IMR-90 (cell line): Measurements from ENCODE around the gene CD27.

Experiments used
- BHLHE40 ChIP-seq: fragments of 150-350 bp; IDR thresholded peaks from 2 replicates; pipeline ENCODE4 v1.6.1; 2016; ENCODE audit warnings: mild to moderate bottlenecking, low read depth, low read length
- CEBPB ChIP-seq: IDR thresholded peaks from 2 replicates; pipeline ENCODE4 v1.6.1; 2012; ENCODE audit warnings: low read depth, low read length, improper control_type of control experiment
- CTCF ChIP-seq: conservative IDR thresholded peaks from 2 replicates; pipeline ENCODE4 v1.5.1; 2012; ENCODE audit warnings: mild to moderate bottlenecking, low read depth, low read length, improper control_type of control experiment
- MAZ ChIP-seq: IDR thresholded peaks from 2 replicates; pipeline ENCODE4 v1.6.1; 2012; ENCODE audit warnings: low read depth, mild to moderate bottlenecking, low read length, improper control_type of control experiment, moderate library complexity, borderline replicate concordance
- POLR2A ChIP-seq: IDR thresholded peaks from 2 replicates; pipeline ENCODE4 v1.6.1; 2012; ENCODE audit warnings: mild to moderate bottlenecking, low read depth, low read length
- RAD21 ChIP-seq: IDR thresholded peaks from 2 replicates; pipeline ENCODE4 v1.6.1; 2012; ENCODE audit warnings: low read length, improper control_type of control experiment
- RCOR1 ChIP-seq: IDR thresholded peaks from 2 replicates; pipeline ENCODE4 v1.6.1; 2012; ENCODE audit warnings: mild to moderate bottlenecking, low read length, improper control_type of control experiment; ENCODE audit not compliant: insufficient replicate concordance
- RFX5 ChIP-seq: IDR thresholded peaks from 2 replicates; pipeline ENCODE4 v1.8.0; 2012; ENCODE audit warnings: low read depth, mild to moderate bottlenecking, low read length, moderate library complexity
- SMC3 ChIP-seq: fragments of 150-350 bp; IDR thresholded peaks from 2 replicates; pipeline ENCODE4 v1.6.1; 2016; ENCODE audit warnings: low read depth, mild to moderate bottlenecking, antibody characterized with exemption, low read length, moderate library complexity
- TF ChIP-seq, protein P1 (sequence below): fragments of 150-350 bp; IDR thresholded peaks from 2 replicates; pipeline ENCODE4 v1.6.1; 2017; ENCODE audit warnings: mild to moderate bottlenecking, antibody characterized with exemption, low read length, low read depth

DNA sequence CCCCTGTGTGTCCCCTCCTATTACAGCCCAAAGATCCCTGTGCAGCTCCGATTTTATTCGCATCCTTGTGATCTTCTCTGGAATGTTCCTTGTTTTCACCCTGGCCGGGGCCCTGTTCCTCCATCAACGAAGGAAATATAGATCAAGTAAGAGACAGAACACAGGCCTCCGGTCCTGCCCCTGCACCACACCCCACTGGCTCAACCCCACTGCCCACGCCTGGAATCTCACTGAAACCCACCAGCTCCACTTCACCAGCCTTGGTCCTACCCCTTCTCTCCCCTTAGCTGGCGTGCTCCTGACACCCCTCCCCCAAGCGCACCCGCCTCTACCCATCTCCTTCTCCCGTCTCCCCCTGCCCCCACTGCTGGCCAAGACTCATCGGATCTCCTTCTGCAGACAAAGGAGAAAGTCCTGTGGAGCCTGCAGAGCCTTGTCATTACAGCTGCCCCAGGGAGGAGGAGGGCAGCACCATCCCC lies 6.2 kb downstream of the CD27 start:
- TF ChIP-seq CTCF (no peak), POLR2A (no peak), MAZ (no peak; the same call in 1 of the 2 replicates), RAD21 (no peak), RCOR1 (no peak), BHLHE40 (no peak), SMC3 (no peak), RFX5 (no peak), CEBPB (no peak)
- TF ChIP-seq, protein P1, sequence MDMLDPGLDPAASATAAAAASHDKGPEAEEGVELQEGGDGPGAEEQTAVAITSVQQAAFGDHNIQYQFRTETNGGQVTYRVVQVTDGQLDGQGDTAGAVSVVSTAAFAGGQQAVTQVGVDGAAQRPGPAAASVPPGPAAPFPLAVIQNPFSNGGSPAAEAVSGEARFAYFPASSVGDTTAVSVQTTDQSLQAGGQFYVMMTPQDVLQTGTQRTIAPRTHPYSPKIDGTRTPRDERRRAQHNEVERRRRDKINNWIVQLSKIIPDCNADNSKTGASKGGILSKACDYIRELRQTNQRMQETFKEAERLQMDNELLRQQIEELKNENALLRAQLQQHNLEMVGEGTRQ = no peak
